ENCODE results near the gene SOWAHB.

- TF ChIP-seq POLR2A (IDR thresholded peaks at IDR 0.05), result no peak
- TF ChIP-seq, protein P1, sequence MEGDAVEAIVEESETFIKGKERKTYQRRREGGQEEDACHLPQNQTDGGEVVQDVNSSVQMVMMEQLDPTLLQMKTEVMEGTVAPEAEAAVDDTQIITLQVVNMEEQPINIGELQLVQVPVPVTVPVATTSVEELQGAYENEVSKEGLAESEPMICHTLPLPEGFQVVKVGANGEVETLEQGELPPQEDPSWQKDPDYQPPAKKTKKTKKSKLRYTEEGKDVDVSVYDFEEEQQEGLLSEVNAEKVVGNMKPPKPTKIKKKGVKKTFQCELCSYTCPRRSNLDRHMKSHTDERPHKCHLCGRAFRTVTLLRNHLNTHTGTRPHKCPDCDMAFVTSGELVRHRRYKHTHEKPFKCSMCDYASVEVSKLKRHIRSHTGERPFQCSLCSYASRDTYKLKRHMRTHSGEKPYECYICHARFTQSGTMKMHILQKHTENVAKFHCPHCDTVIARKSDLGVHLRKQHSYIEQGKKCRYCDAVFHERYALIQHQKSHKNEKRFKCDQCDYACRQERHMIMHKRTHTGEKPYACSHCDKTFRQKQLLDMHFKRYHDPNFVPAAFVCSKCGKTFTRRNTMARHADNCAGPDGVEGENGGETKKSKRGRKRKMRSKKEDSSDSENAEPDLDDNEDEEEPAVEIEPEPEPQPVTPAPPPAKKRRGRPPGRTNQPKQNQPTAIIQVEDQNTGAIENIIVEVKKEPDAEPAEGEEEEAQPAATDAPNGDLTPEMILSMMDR (IDR thresholded peaks at IDR 0.05), result no peak
Observed at GRCh38 chr4:76867880-76868655, 29.9 kb downstream of the SOWAHB start.

Measured in body of pancreas (tissue), 4 donors.